Trophoblast cell (in vitro differentiated cells and primary cell): ENCODE results near the gene PTPRE.

ENCODE experiments used
- DNase-seq, 2 donors: peaks; one replicate each; pipeline ENCODE4 v3.0.0-alpha.2; 2016
- H2AFZ ChIP-seq: 2 replicates; pipeline ENCODE4 v1.6.1; 2013; ENCODE audit warnings: low read length, moderate library complexity, mild to moderate bottlenecking; ENCODE audit not compliant: insufficient read depth, poor library complexity
- H2AK5ac ChIP-seq: 2 replicates; pipeline ENCODE4 v1.6.1; 2013; ENCODE audit warnings: mild to moderate bottlenecking, low read length
- H2BK120ac ChIP-seq: 2 replicates; pipeline ENCODE4 v1.6.1; 2013; ENCODE audit warnings: low read length, mild to moderate bottlenecking, moderate library complexity; ENCODE audit not compliant: insufficient read depth, poor library complexity
- H2BK12ac ChIP-seq: 2 replicates; pipeline ENCODE4 v1.6.1; 2013; ENCODE audit warnings: mild to moderate bottlenecking, low read length, moderate library complexity
- H2BK5ac ChIP-seq: 2 replicates; pipeline ENCODE4 v1.6.1; 2013; ENCODE audit warnings: low read length, low read depth, moderate library complexity, mild to moderate bottlenecking; ENCODE audit not compliant: poor library complexity
- H3K14ac ChIP-seq: 2 replicates; pipeline ENCODE4 v1.6.1; 2013; ENCODE audit warnings: mild to moderate bottlenecking, low read length
- H3K18ac ChIP-seq: 2 replicates; pipeline ENCODE4 v1.6.1; 2013; ENCODE audit warnings: mild to moderate bottlenecking, low read length
- H3K23ac ChIP-seq: 2 replicates; pipeline ENCODE4 v1.6.1; 2013; ENCODE audit warnings: low read length
- H3K27ac ChIP-seq: 2 replicates; pipeline ENCODE4 v1.5.1; 2013; ENCODE audit warnings: low read depth, mild to moderate bottlenecking, inconsistent platforms, low read length, moderate library complexity
- H3K27me3 ChIP-seq: 2 replicates; pipeline ENCODE4 v1.6.1; 2013; ENCODE audit warnings: inconsistent platforms, mild to moderate bottlenecking, low read length, moderate library complexity; ENCODE audit not compliant: insufficient read depth
- H3K36me3 ChIP-seq, 2 experiments: 1 replicate in 1 of 2; 2 replicates in 1 of 2; pipeline ENCODE4 v1.6.1; 2013; ENCODE audit warnings: low read length in 2 of 2, mild to moderate bottlenecking in 2 of 2, moderate library complexity in 1 of 2; ENCODE audit not compliant: insufficient read depth in 2 of 2, control insufficient read depth in 1 of 2
- H3K4ac ChIP-seq: 2 replicates; pipeline ENCODE4 v1.6.1; 2013; ENCODE audit warnings: low read depth, mild to moderate bottlenecking, low read length, moderate library complexity
- H3K4me1 ChIP-seq, 2 experiments: 1 replicate in 1 of 2; 2 replicates in 1 of 2; pipeline ENCODE4 v1.6.1; 2013; ENCODE audit warnings: low read length in 2 of 2, mild to moderate bottlenecking in 2 of 2, moderate library complexity in 1 of 2; ENCODE audit not compliant: insufficient read depth in 2 of 2, control insufficient read depth in 1 of 2
- H3K4me2 ChIP-seq: 2 replicates; pipeline ENCODE4 v1.6.1; 2013; ENCODE audit warnings: inconsistent platforms, mild to moderate bottlenecking, low read length, moderate library complexity
- H3K4me3 ChIP-seq: 2 replicates; pipeline ENCODE4 v1.5.1; 2013; ENCODE audit warnings: mild to moderate bottlenecking, low read depth, low read length, inconsistent platforms
- H3K79me1 ChIP-seq: one replicate; pipeline ENCODE4 v1.6.1; 2013; ENCODE audit warnings: low read length
- H3K79me2 ChIP-seq: 2 replicates; pipeline ENCODE4 v1.6.1; 2013; ENCODE audit warnings: low read length, mild to moderate bottlenecking; ENCODE audit not compliant: control insufficient read depth, insufficient read depth, poor library complexity
- H3K9ac ChIP-seq: 2 replicates; pipeline ENCODE4 v1.6.1; 2013; ENCODE audit warnings: mild to moderate bottlenecking, low read length
- H3K9me3 ChIP-seq: 2 replicates; pipeline ENCODE4 v1.6.1; 2013; ENCODE audit warnings: low read depth, mild to moderate bottlenecking, control low read depth, inconsistent platforms, low read length; ENCODE audit not compliant: insufficient read depth
- H4K12ac ChIP-seq: 2 replicates; pipeline ENCODE4 v1.6.1; 2013; ENCODE audit warnings: low read depth, mild to moderate bottlenecking, low read length, moderate library complexity
- H4K8ac ChIP-seq: 2 replicates; pipeline ENCODE4 v1.6.1; 2013; ENCODE audit warnings: low read depth, mild to moderate bottlenecking, low read length, moderate library complexity
- H4K91ac ChIP-seq: one replicate; pipeline ENCODE4 v1.6.1; 2013; ENCODE audit warnings: low read depth, mild to moderate bottlenecking, low read length, moderate library complexity
- WGBS: extraction: QIAGEN DNeasy Blood & Tissue Kit; methylation state at CpG from one replicate; pipeline ENCODE4 v1.1.7; 2013; ENCODE audit warnings: missing lambda C conversion rate; ENCODE audit not compliant: insufficient read length, insufficient coverage; ENCODE audit errors: extremely low coverage; 5-methylcytosine and 5-hydroxymethylcytosine counted together

PTPRE gene

DNA sequence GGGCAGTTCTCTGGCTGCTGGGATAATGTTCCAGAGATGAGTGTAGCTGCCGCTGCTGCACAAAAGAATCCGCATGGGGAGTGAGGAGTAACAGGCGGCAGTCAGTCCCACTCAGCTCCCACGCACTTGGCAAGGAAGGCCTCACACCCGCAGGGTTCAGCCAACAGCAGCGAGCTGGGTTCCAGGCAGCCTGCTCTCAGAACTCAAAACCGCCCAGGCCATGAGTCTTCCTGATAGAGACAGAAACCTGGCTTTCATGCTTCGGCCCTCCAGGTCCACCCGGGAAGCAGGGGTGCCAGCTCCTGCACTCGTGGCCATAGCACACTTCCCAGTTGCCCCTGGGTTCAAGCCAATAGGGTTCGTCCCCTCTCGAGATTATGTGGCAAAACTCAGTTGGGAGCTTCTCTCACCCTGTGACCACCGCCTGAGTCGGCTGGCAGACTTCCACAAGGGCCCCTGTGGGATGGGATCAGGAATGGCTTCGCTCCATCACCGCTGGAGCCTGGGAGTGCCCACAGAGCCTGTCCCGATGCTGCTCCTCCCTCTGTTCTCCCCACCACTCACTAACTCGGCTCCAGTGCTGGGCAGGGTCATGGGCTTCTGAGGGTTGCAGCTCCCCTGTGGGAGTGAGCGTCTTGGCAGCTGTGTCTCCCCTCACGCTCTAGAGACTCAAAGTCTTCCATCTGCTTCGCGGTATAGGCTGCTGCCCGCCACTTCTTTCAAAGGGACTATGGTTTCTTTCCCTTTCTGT is 34.7 kb upstream of the PTPRE start:
- Histone ChIP-seq H3K4me1 (peaks cover 0 to 4% of the 10 kb centered on the region in 2 experiments), H3K27ac (no peak overlapping the region), H3K27me3 (no peaks in the 10 kb centered on the region), H3K36me3 (no peaks in the 10 kb centered on the region), H4K8ac (no peak overlapping the region), H3K23ac (no peak overlapping the region), H3K4me2 (no peak overlapping the region), H4K12ac (no peak overlapping the region), H3K4ac (no peak overlapping the region), H3K4me3 (no peak overlapping the region), H3K79me2 (no peaks in the 10 kb centered on the region), H3K18ac (no peak overlapping the region), H4K91ac (no peak overlapping the region), H3K14ac (no peak overlapping the region), H2AK5ac (no peak overlapping the region), H2BK12ac (no peak overlapping the region), H2BK120ac (no peak overlapping the region), H3K9ac (no peak overlapping the region), H2AFZ (no peak overlapping the region), H3K79me1 (no peaks in the 10 kb centered on the region), H3K9me3 (no peaks in the 10 kb centered on the region), H2BK5ac (no peak overlapping the region)
- WGBS = no CpG with 5 or more reads among the region's 23 CpGs
- DNase-seq = no peak

- Histone ChIP-seq H2AFZ (no peak overlapping the region), H2BK12ac (no peak overlapping the region), H2BK120ac (no peak overlapping the region), H3K9ac (no peak overlapping the region), H2BK5ac (no peak overlapping the region), H3K79me1 (no peaks in the 10 kb centered on the region), H4K12ac (no peak overlapping the region), H3K4me1 (peaks cover 0 to 4% of the 10 kb centered on the region in 2 experiments), H2AK5ac (no peak overlapping the region), H4K91ac (no peak overlapping the region), H3K27ac (no peak overlapping the region), H4K8ac (no peak overlapping the region), H3K4me3 (no peak overlapping the region), H3K36me3 (no peaks in the 10 kb centered on the region), H3K23ac (no peak overlapping the region), H3K4me2 (no peak overlapping the region), H3K79me2 (no peaks in the 10 kb centered on the region), H3K9me3 (no peaks in the 10 kb centered on the region), H3K14ac (no peak overlapping the region), H3K27me3 (no peaks in the 10 kb centered on the region), H3K18ac (no peak overlapping the region), H3K4ac (no peak overlapping the region)
- DNase-seq = no peak
- no CpG with 5 or more reads among the region's 12 CpGs for WGBS
Measured at GRCh38 chr10:127872871-127873600, 33.9 kb upstream of the PTPRE start.

- H3K79me1 ChIP-seq = no peaks in the 10 kb centered on the region
- no peaks in the 10 kb centered on the region for H3K27me3 ChIP-seq
- WGBS = no CpG with 5 or more reads among the region's 11 CpGs
- no peak overlapping the region for H4K8ac ChIP-seq
- H3K4ac ChIP-seq = no peak overlapping the region
- no peak overlapping the region for H2BK12ac ChIP-seq
- H3K27ac ChIP-seq = no peak overlapping the region
- H4K91ac ChIP-seq = no peak overlapping the region
- H3K4me2 ChIP-seq = no peak overlapping the region
- H3K4me1 ChIP-seq = peaks cover 0 to 4% of the 10 kb centered on the region in 2 experiments
- no peak overlapping the region for H3K14ac ChIP-seq
- H3K9ac ChIP-seq = no peak overlapping the region
- no peak overlapping the region for H4K12ac ChIP-seq
- H2AFZ ChIP-seq = no peak overlapping the region
- no peak overlapping the region for H2BK120ac ChIP-seq
- no peaks in the 10 kb centered on the region for H3K79me2 ChIP-seq
- no peaks in the 10 kb centered on the region for H3K9me3 ChIP-seq
- H2AK5ac ChIP-seq = no peak overlapping the region
- no peak overlapping the region for H3K23ac ChIP-seq
- H2BK5ac ChIP-seq = no peak overlapping the region
- H3K18ac ChIP-seq = no peak overlapping the region
- no peak for DNase-seq
- H3K36me3 ChIP-seq = no peaks in the 10 kb centered on the region
- no peak overlapping the region for H3K4me3 ChIP-seq
Measured at GRCh38 chr10:127873901-127874470, 32.9 kb upstream of the PTPRE start.

DNA sequence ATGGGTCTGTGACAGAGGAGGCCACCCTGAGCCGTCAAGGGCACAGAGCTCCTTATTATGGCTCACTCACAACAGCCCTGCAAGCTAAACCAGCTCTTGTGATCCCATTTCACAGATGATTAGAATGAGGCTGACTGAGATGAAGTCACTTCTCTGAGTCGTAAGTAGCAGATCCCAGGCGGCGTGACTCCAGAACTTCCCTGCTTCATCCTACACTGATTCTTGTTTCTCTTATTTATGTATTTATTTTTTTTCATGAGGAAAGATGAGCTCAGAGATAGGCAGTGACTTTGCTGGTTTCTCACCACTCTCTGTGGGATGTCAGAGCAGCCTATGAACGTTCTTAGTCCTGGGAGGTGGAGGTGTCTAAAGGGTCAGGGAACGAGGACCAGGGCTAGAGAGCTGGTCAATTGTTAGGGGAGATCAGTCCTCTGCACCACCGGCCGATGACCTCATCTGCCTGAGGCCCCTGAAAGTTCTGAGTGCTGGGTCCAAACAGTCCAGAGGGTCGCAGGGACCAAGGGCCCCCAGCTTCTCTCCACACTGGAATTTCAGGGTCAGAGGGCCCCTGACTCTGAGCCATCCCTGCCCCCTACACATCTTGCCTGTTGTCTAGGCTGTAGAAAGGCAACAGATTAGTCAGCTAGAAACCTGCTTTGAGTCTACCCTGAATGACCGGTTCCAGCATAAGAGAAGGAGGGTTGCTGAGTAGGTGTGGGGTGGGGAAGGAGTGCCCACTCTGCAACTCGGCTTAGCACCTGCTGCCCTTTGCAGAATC is 32.0 kb upstream of the PTPRE start:
- no peak overlapping the region for H2AK5ac ChIP-seq
- H3K9me3 ChIP-seq = no peaks in the 10 kb centered on the region
- DNase-seq = no peak

More for the DNA sequence above, 32.0 kb upstream of the PTPRE start:
- no CpG with 5 or more reads among the region's 11 CpGs for WGBS
- Histone ChIP-seq H3K27ac (no peak overlapping the region), H3K4ac (no peak overlapping the region), H4K12ac (no peak overlapping the region), H2BK5ac (no peak overlapping the region), H3K4me2 (no peak overlapping the region), H3K27me3 (no peaks in the 10 kb centered on the region), H2AFZ (no peak overlapping the region), H3K4me1 (peaks cover 0 to 4% of the 10 kb centered on the region in 2 experiments), H3K79me2 (no peaks in the 10 kb centered on the region), H3K14ac (no peak overlapping the region), H3K18ac (no peak overlapping the region), H3K23ac (no peak overlapping the region), H3K4me3 (no peak overlapping the region), H2BK12ac (no peak overlapping the region), H3K9ac (no peak overlapping the region), H2BK120ac (no peak overlapping the region), H4K8ac (no peak overlapping the region), H4K91ac (no peak overlapping the region), H3K36me3 (no peaks in the 10 kb centered on the region), H3K79me1 (no peaks in the 10 kb centered on the region)
